ENCODE data around the gene ARRDC1. TPM values are rescaled to one million over a fixed set of nuclear protein-coding genes. Genes with fewer than 3 reads are reported as not detected.
"Not testable (repeated sequence)": the region's sequence is repeated elsewhere in the genome, so short reads cannot be mapped to it uniquely, and the experiment has no call there.

The ARRDC1 gene
- total and polyA plus RNA-seq, 4 donors = 12.7 to 54.3 (median 37.4) TPM

GRCh38 chr9:137592767-137593166, 12.7 kb upstream of the ARRDC1 start:
- Histone ChIP-seq H3K27ac (ENCODE audit: low read depth, low read length) (no peak overlapping the region), H3K27me3 (ENCODE audit: control insufficient read depth, insufficient read depth, low read length) (no peaks in the 10 kb centered on the region), H3K4me3 (ENCODE audit: low read depth, low read length) (no peak overlapping the region), H3K36me3 (ENCODE audit: control insufficient read depth, insufficient read depth, low read length) (peaks cover 16% of the 10 kb centered on the region), H3K9me3 (ENCODE audit: control insufficient read depth, insufficient read depth, low read length) (no peaks in the 10 kb centered on the region), H3K4me1 (ENCODE audit: control insufficient read depth, insufficient read depth, low read length) (peaks cover 20% of the 10 kb centered on the region)
- DNase-seq (ENCODE audit: low read depth in 4 of 6, low spot score in 6 of 6) = no peak
- 90% methylated on average over 7 of the region's 7 CpGs for WGBS (ENCODE audit: insufficient coverage)

- Histone ChIP-seq H3K4me1 (ENCODE audit: control insufficient read depth, insufficient read depth, low read length) (peaks cover 20% of the 10 kb centered on the region), H3K36me3 (ENCODE audit: control insufficient read depth, insufficient read depth, low read length) (peaks cover 12% of the 10 kb centered on the region), H3K4me3 (ENCODE audit: low read depth, low read length) (no peak overlapping the region), H3K27me3 (ENCODE audit: control insufficient read depth, insufficient read depth, low read length) (no peaks in the 10 kb centered on the region), H3K27ac (ENCODE audit: low read depth, low read length) (no peak overlapping the region), H3K9me3 (ENCODE audit: control insufficient read depth, insufficient read depth, low read length) (no peaks in the 10 kb centered on the region)
- 82% methylated on average over 9 of the region's 12 CpGs for WGBS (ENCODE audit: insufficient coverage)
- DNase-seq (ENCODE audit: low read depth in 4 of 6, low spot score in 6 of 6) = no peak
These were observed 12.3 kb upstream of the ARRDC1 start for GRCh38 chr9:137593176-137593575.

- H3K4me1 ChIP-seq (ENCODE audit: control insufficient read depth, insufficient read depth, low read length); H3K36me3 ChIP-seq (ENCODE audit: control insufficient read depth, insufficient read depth, low read length); DNase-seq (ENCODE audit: low read depth in 4 of 6, low spot score in 6 of 6); H3K27ac ChIP-seq (ENCODE audit: low read depth, low read length); H3K4me3 ChIP-seq (ENCODE audit: low read depth, low read length); H3K9me3 ChIP-seq (ENCODE audit: control insufficient read depth, insufficient read depth, low read length); H3K27me3 ChIP-seq (ENCODE audit: control insufficient read depth, insufficient read depth, low read length): not testable (repeated sequence)
- no CpG with 5 or more reads among the region's 7 CpGs for WGBS (ENCODE audit: insufficient coverage)
These were observed 8.9 kb upstream of the ARRDC1 start for GRCh38 chr9:137596577-137596976.

GRCh38 chr9:137598943-137599342, 6.5 kb upstream of the ARRDC1 start:
- WGBS (ENCODE audit: insufficient coverage) = 65% methylated on average over 6 of the region's 8 CpGs
- no peak overlapping the region for H3K27ac ChIP-seq (ENCODE audit: low read depth, low read length)
- no peaks in the 10 kb centered on the region for H3K36me3 ChIP-seq (ENCODE audit: control insufficient read depth, insufficient read depth, low read length)
- no peaks in the 10 kb centered on the region for H3K9me3 ChIP-seq (ENCODE audit: control insufficient read depth, insufficient read depth, low read length)
- peaks cover 2% of the 10 kb centered on the region for H3K4me1 ChIP-seq (ENCODE audit: control insufficient read depth, insufficient read depth, low read length)
- no peaks in the 10 kb centered on the region for H3K27me3 ChIP-seq (ENCODE audit: control insufficient read depth, insufficient read depth, low read length)
- DNase-seq (ENCODE audit: low read depth in 4 of 6, low spot score in 6 of 6) = no peak
- H3K4me3 ChIP-seq (ENCODE audit: low read depth, low read length) = no peak overlapping the region

GRCh38 chr9:137602661-137603060, 2.8 kb upstream of the ARRDC1 start:
- Histone ChIP-seq H3K4me3 (ENCODE audit: low read depth, low read length) (no peak overlapping the region), H3K9me3 (ENCODE audit: control insufficient read depth, insufficient read depth, low read length) (no peaks in the 10 kb centered on the region), H3K27ac (ENCODE audit: low read depth, low read length) (no peak overlapping the region), H3K27me3 (ENCODE audit: control insufficient read depth, insufficient read depth, low read length) (no peaks in the 10 kb centered on the region), H3K36me3 (ENCODE audit: control insufficient read depth, insufficient read depth, low read length) (no peaks in the 10 kb centered on the region), H3K4me1 (ENCODE audit: control insufficient read depth, insufficient read depth, low read length) (peaks cover 24% of the 10 kb centered on the region)
- 13% methylated on average over 2 of the region's 3 CpGs for WGBS (ENCODE audit: insufficient coverage)
- DNase-seq (ENCODE audit: low read depth in 4 of 6, low spot score in 6 of 6) = no peak

- peaks cover 32% of the 10 kb centered on the region for H3K4me1 ChIP-seq (ENCODE audit: control insufficient read depth, insufficient read depth, low read length)
- H3K9me3 ChIP-seq (ENCODE audit: control insufficient read depth, insufficient read depth, low read length) = no peaks in the 10 kb centered on the region
- 81% methylated on average over 13 of the region's 13 CpGs for WGBS (ENCODE audit: insufficient coverage)
- no peak for DNase-seq (ENCODE audit: low read depth in 4 of 6, low spot score in 6 of 6)
- no peak overlapping the region for H3K27ac ChIP-seq (ENCODE audit: low read depth, low read length)
- H3K27me3 ChIP-seq (ENCODE audit: control insufficient read depth, insufficient read depth, low read length) = no peaks in the 10 kb centered on the region
- no peak overlapping the region for H3K4me3 ChIP-seq (ENCODE audit: low read depth, low read length)
- H3K36me3 ChIP-seq (ENCODE audit: control insufficient read depth, insufficient read depth, low read length) = peaks cover 4% of the 10 kb centered on the region
These were observed 1.6 kb upstream of the ARRDC1 start for GRCh38 chr9:137603879-137604278.

- no peak for DNase-seq (ENCODE audit: low read depth in 4 of 6, low spot score in 6 of 6)
- no peak overlapping the region for H3K27ac ChIP-seq (ENCODE audit: low read depth, low read length)
- no peaks in the 10 kb centered on the region for H3K9me3 ChIP-seq (ENCODE audit: control insufficient read depth, insufficient read depth, low read length)
- H3K4me1 ChIP-seq (ENCODE audit: control insufficient read depth, insufficient read depth, low read length) = peaks cover 32% of the 10 kb centered on the region
- WGBS (ENCODE audit: insufficient coverage) = 13% methylated on average over 21 of the region's 49 CpGs
- H3K36me3 ChIP-seq (ENCODE audit: control insufficient read depth, insufficient read depth, low read length) = peaks cover 8% of the 10 kb centered on the region
- H3K4me3 ChIP-seq (ENCODE audit: low read depth, low read length) = peak overlapping the region; percentile 36
- no peaks in the 10 kb centered on the region for H3K27me3 ChIP-seq (ENCODE audit: control insufficient read depth, insufficient read depth, low read length)
These were observed 970 bp upstream of the ARRDC1 start for GRCh38 chr9:137604345-137605086.

- Histone ChIP-seq H3K27ac (ENCODE audit: low read depth, low read length) (no peak overlapping the region), H3K4me3 (ENCODE audit: low read depth, low read length) (peak overlapping the region; percentile 31), H3K27me3 (ENCODE audit: control insufficient read depth, insufficient read depth, low read length) (no peaks in the 10 kb centered on the region), H3K36me3 (ENCODE audit: control insufficient read depth, insufficient read depth, low read length) (peaks cover 10% of the 10 kb centered on the region), H3K4me1 (ENCODE audit: control insufficient read depth, insufficient read depth, low read length) (peaks cover 32% of the 10 kb centered on the region), H3K9me3 (ENCODE audit: control insufficient read depth, insufficient read depth, low read length) (no peaks in the 10 kb centered on the region)
- peak in 2 of 6 donors; percentile 23 to 48 for DNase-seq (ENCODE audit: low read depth in 4 of 6, low spot score in 6 of 6)
- WGBS (ENCODE audit: insufficient coverage) = 3% methylated on average over 57 of the region's 57 CpGs
These were observed 627 bp downstream of the ARRDC1 start for GRCh38 chr9:137606005-137606621.

GRCh38 chr9:137606734-137607138, 1.2 kb downstream of the ARRDC1 start:
- H3K9me3 ChIP-seq (ENCODE audit: control insufficient read depth, insufficient read depth, low read length) = no peaks in the 10 kb centered on the region
- H3K4me1 ChIP-seq (ENCODE audit: control insufficient read depth, insufficient read depth, low read length) = peaks cover 32% of the 10 kb centered on the region
- peaks cover 15% of the 10 kb centered on the region for H3K36me3 ChIP-seq (ENCODE audit: control insufficient read depth, insufficient read depth, low read length)
- no peak for DNase-seq (ENCODE audit: low read depth in 4 of 6, low spot score in 6 of 6)
- H3K27ac ChIP-seq (ENCODE audit: low read depth, low read length) = no peak overlapping the region
- H3K4me3 ChIP-seq (ENCODE audit: low read depth, low read length) = peak overlapping the region; percentile 31
- WGBS (ENCODE audit: insufficient coverage) = 51% methylated on average over 12 of the region's 13 CpGs
- H3K27me3 ChIP-seq (ENCODE audit: control insufficient read depth, insufficient read depth, low read length) = no peaks in the 10 kb centered on the region

Data from spinal cord (tissue), 10 donors.